PC-9 (cell line): ENCODE results near the gene TBC1D2. TPM values are rescaled to one million over a fixed set of nuclear protein-coding genes. Genes with fewer than 3 reads are reported as not detected.
A peak's percentile ranks its signal among the peaks of the same experiment; 100 is the strongest.

ENCODE experiments used
- BruUV-seq: library from RNA; stranded (reverse); fragments of 400-500 nt; replicated peaks from 2 replicates; lab custom pipeline; 2021; lab: Mats Ljungman, UMichigan
- CTCF ChIA-PET: fragments of 300-600 bp; sonication (Branson Sonifier 250); formaldehyde crosslinking; loops from one replicate; lab custom pipeline; 2022; ENCODE audit warnings: antibody characterized with exemption; lab: Charles Lee
- POLR2A ChIA-PET: fragments of 300-600 bp; sonication (Branson Sonifier 250); formaldehyde crosslinking; loops from one replicate; lab custom pipeline; 2022; ENCODE audit warnings: antibody characterized with exemption; ENCODE audit not compliant: unreplicated experiment; lab: Charles Lee
- DNase-seq, 2 experiments: peaks; one replicate each; pipeline versions ENCODE4 v3.0.0 to v3.0.0-alpha.2; 2015 to 2022; ENCODE audit warnings: mixed read lengths in 1 of 2
- H2AFZ ChIP-seq: fragments of 200-600 bp; sonication (generic); 2 replicates; pipeline ENCODE4 v1.8.1; 2017; ENCODE audit warnings: antibody characterized with exemption
- H3F3A ChIP-seq: fragments of 200-600 bp; sonication (generic); 2 replicates; pipeline ENCODE4 v1.8.1; 2017; ENCODE audit warnings: antibody characterized with exemption, mild to moderate bottlenecking, low read depth; ENCODE audit not compliant: insufficient read depth
- H3K27ac ChIP-seq: fragments of 200-600 bp; sonication (generic); 2 replicates; pipeline ENCODE4 v1.6.1; 2016; ENCODE audit warnings: mixed run types
- H3K27me3 ChIP-seq: fragments of 200-600 bp; sonication (generic); 2 replicates; pipeline ENCODE4 v1.6.1; 2016; ENCODE audit warnings: low read depth, mixed run types; ENCODE audit not compliant: insufficient read depth
- H3K36me3 ChIP-seq: fragments of 200-600 bp; sonication (generic); 2 replicates; pipeline ENCODE4 v1.6.1; 2016; ENCODE audit warnings: low read depth, mixed run types
- H3K4me1 ChIP-seq: fragments of 200-600 bp; sonication (generic); replicated peaks from 2 replicates; pipeline ENCODE4 v1.6.1; 2016; ENCODE audit warnings: mixed run types; ENCODE audit not compliant: insufficient read depth
- H3K4me2 ChIP-seq: fragments of 200-600 bp; sonication (generic); 2 replicates; pipeline ENCODE4 v1.6.1; 2017; ENCODE audit warnings: mixed run types
- H3K4me3 ChIP-seq: fragments of 200-600 bp; sonication (generic); 2 replicates; pipeline ENCODE4 v1.6.1; 2016; ENCODE audit warnings: mixed run types
- H3K79me2 ChIP-seq: fragments of 200-600 bp; sonication (generic); 2 replicates; pipeline ENCODE4 v1.6.1; 2017; ENCODE audit warnings: low read depth, mixed run types
- H3K9me2 ChIP-seq: fragments of 200-600 bp; sonication (generic); 2 replicates; pipeline ENCODE4 v1.8.1; 2017; ENCODE audit warnings: mild to moderate bottlenecking; ENCODE audit not compliant: insufficient read depth
- H3K9me3 ChIP-seq: fragments of 200-600 bp; sonication (generic); 2 replicates; pipeline ENCODE4 v1.8.1; 2016; ENCODE audit warnings: low read depth; ENCODE audit not compliant: insufficient read depth
- H4K20me1 ChIP-seq: fragments of 200-600 bp; sonication (generic); 2 replicates; pipeline ENCODE4 v1.8.1; 2017; ENCODE audit not compliant: insufficient read depth
- EZH2 ChIP-seq: fragments of 200-600 bp; sonication (generic); IDR thresholded peaks from 2 replicates; pipeline ENCODE4 v1.8.0; 2017; ENCODE audit warnings: antibody characterized with exemption, low read depth
- intact Hi-C: fragments of 100-400 bp; cut with micrococcal nuclease; formaldehyde crosslinking; loops from one replicate; pipeline ENCODE4 v1.10.0; 2022; ENCODE audit not compliant: unreplicated experiment
- total RNA-seq: library from RNA; stranded (reverse); gene quantifications from 2 replicates; pipeline ENCODE4 v1.2.3, GENCODE V29; 2021
- TF ChIP-seq, protein P1 (sequence below): fragments of 200-600 bp; sonication (generic); conservative IDR thresholded peaks from 2 replicates; pipeline ENCODE4 v1.6.1; 2017; ENCODE audit warnings: mixed run types, antibody characterized with exemption, mild to moderate bottlenecking, moderate library complexity

The TBC1D2 gene
- total RNA-seq, 1 experiment from 2014 or later = 44.7 TPM

DNA sequence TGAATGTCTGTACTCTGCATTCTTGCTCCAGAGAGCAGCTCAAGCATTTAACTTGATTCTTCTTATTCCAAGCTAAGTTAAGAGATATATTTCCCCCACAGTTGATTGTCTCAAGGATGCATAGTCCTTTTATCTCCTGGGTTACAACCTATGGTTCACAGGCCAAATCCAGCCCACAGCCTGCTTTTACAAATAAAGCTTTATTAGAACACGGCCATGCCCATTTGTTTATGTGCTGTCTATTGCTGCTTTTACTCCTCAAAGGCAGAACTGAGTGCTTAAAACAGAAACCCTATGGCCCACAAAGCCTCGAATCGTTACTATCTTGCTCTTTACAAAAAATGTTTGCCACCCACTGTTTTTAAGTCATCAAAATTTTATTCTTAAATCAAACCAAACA lies 25.8 kb downstream of the TBC1D2 start:
- H3F3A ChIP-seq = peaks cover 52% of the 10 kb centered on the region
- H3K27ac ChIP-seq = 0 out of 2 replicates have a peak overlapping the region, but pooled peaks have one; percentile 65
- no peaks in the 10 kb centered on the region for H4K20me1 ChIP-seq
- H2AFZ ChIP-seq = no peak overlapping the region
- H3K4me3 ChIP-seq = no peak overlapping the region
- H3K4me1 ChIP-seq = peaks cover 83% of the 10 kb centered on the region
- peaks cover 32% of the 10 kb centered on the region for H3K36me3 ChIP-seq
- no peak for DNase-seq
- no peak for TF ChIP-seq EZH2
- BruUV-seq = no TSS peak
- H3K79me2 ChIP-seq = peaks cover 20% of the 10 kb centered on the region
- intact Hi-C loops = no loop called here
- no peaks in the 10 kb centered on the region for H3K9me2 ChIP-seq
- H3K9me3 ChIP-seq = no peaks in the 10 kb centered on the region
- H3K4me2 ChIP-seq = 0 out of 2 replicates have a peak overlapping the region, but pooled peaks have one; percentile 18
- POLR2A ChIA-PET = interaction anchor here (0.6 to 0.8 kb wide), 2 partner anchors 12 to 307 kb away, joined by 4 read pairs; partner anchors contain the start of gene TRMO
- CTCF ChIA-PET = no interaction called here
- no peaks in the 10 kb centered on the region for H3K27me3 ChIP-seq

DNA sequence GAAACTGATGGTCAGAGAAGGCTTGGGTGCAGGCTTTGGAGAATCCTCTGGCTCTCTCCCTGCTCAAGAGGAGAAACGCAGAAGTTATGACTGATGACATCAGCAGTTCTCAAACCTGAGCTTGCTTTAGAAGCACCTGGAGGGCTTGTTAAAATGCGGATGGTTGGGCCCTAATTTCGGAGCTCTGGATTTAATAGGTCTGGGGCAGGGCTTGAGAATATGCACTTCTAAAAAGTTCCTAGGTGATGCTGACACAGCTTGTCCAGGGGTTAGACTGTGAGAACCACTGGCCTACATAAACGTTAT lies 26.4 kb downstream of the TBC1D2 start:
- Histone ChIP-seq H3K9me3 (no peaks in the 10 kb centered on the region), H3K27ac (0 out of 2 replicates have a peak overlapping the region, but pooled peaks have one; percentile 93), H2AFZ (no peak overlapping the region), H4K20me1 (no peaks in the 10 kb centered on the region), H3K4me2 (no peak overlapping the region), H3F3A (peaks cover 57% of the 10 kb centered on the region), H3K4me3 (no peak overlapping the region), H3K4me1 (peaks cover 89% of the 10 kb centered on the region), H3K36me3 (peaks cover 27% of the 10 kb centered on the region), H3K27me3 (no peaks in the 10 kb centered on the region), H3K9me2 (no peaks in the 10 kb centered on the region), H3K79me2 (peaks cover 20% of the 10 kb centered on the region)
- ChIA-PET POLR2A (interaction anchor here (0.6 kb wide), 1 partner anchor 307 kb away, joined by 4 read pairs; the partner anchor contains the start of gene TRMO), CTCF (interaction anchor here (0.6 kb wide), 1 partner anchor 19 kb away, joined by 6 read pairs; no protein-coding TSS in a partner anchor)
- no TSS peak for BruUV-seq
- no peak for TF ChIP-seq EZH2
- TF ChIP-seq, protein P1, sequence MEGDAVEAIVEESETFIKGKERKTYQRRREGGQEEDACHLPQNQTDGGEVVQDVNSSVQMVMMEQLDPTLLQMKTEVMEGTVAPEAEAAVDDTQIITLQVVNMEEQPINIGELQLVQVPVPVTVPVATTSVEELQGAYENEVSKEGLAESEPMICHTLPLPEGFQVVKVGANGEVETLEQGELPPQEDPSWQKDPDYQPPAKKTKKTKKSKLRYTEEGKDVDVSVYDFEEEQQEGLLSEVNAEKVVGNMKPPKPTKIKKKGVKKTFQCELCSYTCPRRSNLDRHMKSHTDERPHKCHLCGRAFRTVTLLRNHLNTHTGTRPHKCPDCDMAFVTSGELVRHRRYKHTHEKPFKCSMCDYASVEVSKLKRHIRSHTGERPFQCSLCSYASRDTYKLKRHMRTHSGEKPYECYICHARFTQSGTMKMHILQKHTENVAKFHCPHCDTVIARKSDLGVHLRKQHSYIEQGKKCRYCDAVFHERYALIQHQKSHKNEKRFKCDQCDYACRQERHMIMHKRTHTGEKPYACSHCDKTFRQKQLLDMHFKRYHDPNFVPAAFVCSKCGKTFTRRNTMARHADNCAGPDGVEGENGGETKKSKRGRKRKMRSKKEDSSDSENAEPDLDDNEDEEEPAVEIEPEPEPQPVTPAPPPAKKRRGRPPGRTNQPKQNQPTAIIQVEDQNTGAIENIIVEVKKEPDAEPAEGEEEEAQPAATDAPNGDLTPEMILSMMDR = no peak
- no peak for DNase-seq
- intact Hi-C loops = no loop called here

DNA sequence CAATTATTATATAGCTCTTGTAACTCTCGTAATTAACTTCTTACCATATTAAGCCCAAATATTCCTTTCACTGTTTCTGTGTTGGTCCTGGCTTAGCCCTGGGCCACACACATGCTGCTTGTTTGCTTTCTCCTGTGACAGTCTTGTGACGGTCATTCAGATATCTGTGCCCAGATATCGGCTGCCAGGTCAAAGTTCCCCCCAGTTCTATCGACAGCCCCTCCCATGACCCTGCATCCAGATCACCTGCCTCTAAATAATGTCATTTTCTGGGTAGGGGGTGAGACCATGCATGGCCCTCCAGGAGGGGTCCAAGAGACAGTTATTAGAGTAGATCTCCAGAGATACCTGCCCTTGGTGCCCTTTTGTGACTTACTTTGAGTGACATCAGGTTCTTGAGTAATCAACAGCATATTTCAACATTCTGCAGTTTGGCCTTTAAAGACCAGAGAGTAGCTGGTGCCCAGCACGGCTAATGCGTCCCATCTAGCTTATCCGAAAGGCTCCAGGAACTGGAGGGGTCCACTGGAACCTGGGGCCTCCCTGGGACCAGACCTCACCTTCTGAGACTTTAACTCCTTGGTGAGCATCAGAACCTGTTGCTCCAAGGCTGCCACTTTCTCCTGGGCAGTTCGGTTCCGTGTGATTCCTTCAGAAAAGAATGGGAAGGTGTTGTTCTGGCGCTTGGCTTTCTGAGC lies 26.9 kb downstream of the TBC1D2 start:
- Histone ChIP-seq H3K4me3 (no peak overlapping the region), H3K4me2 (no peak overlapping the region), H3K27me3 (no peaks in the 10 kb centered on the region), H3K4me1 (peaks cover 94% of the 10 kb centered on the region), H3K9me2 (no peaks in the 10 kb centered on the region), H3K9me3 (no peaks in the 10 kb centered on the region), H3K79me2 (peaks cover 20% of the 10 kb centered on the region), H4K20me1 (no peaks in the 10 kb centered on the region), H2AFZ (no peak overlapping the region), H3F3A (peaks cover 62% of the 10 kb centered on the region), H3K36me3 (peaks cover 25% of the 10 kb centered on the region), H3K27ac (peak overlapping the region; percentile 93; the same call in 1 of the 2 replicates)
- ChIA-PET CTCF (interaction anchor here (0.6 kb wide), 2 partner anchors 19 to 35 kb away, joined by 6 read pairs; no protein-coding TSS in a partner anchor), POLR2A (no interaction called here)
- DNase-seq = no peak
- TF ChIP-seq, protein P1 = no peak
- TF ChIP-seq EZH2 = no peak
- intact Hi-C loops = no loop called here
- no TSS peak for BruUV-seq
